SK-N-SH (cell line): Measurements from ENCODE around the gene PRKG1.

Source experiments
- POLR2AphosphoS5 ChIP-seq: IDR thresholded peaks from 2 replicates; pipeline ENCODE4 v1.6.1; 2012; ENCODE audit warnings: low read depth, low read length
- TF ChIP-seq, protein P1 (sequence below): fragments of 200-600 bp; sonication (generic); IDR thresholded peaks from 2 replicates; pipeline ENCODE4 v1.6.1; 2017; ENCODE audit warnings: antibody characterized with exemption, mild to moderate bottlenecking, moderate library complexity
- TF ChIP-seq, protein P2 (sequence below): IDR thresholded peaks from 2 replicates; pipeline ENCODE4; 2012

- TF ChIP-seq, protein P1, sequence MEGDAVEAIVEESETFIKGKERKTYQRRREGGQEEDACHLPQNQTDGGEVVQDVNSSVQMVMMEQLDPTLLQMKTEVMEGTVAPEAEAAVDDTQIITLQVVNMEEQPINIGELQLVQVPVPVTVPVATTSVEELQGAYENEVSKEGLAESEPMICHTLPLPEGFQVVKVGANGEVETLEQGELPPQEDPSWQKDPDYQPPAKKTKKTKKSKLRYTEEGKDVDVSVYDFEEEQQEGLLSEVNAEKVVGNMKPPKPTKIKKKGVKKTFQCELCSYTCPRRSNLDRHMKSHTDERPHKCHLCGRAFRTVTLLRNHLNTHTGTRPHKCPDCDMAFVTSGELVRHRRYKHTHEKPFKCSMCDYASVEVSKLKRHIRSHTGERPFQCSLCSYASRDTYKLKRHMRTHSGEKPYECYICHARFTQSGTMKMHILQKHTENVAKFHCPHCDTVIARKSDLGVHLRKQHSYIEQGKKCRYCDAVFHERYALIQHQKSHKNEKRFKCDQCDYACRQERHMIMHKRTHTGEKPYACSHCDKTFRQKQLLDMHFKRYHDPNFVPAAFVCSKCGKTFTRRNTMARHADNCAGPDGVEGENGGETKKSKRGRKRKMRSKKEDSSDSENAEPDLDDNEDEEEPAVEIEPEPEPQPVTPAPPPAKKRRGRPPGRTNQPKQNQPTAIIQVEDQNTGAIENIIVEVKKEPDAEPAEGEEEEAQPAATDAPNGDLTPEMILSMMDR, result no peak
- TF ChIP-seq, protein P2, sequence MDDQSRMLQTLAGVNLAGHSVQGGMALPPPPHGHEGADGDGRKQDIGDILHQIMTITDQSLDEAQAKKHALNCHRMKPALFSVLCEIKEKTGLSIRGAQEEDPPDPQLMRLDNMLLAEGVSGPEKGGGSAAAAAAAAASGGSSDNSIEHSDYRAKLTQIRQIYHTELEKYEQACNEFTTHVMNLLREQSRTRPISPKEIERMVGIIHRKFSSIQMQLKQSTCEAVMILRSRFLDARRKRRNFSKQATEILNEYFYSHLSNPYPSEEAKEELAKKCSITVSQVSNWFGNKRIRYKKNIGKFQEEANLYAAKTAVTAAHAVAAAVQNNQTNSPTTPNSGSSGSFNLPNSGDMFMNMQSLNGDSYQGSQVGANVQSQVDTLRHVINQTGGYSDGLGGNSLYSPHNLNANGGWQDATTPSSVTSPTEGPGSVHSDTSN, result no peak
- TF ChIP-seq POLR2AphosphoS5, result no peak
Observed at GRCh38 chr10:52276986-52277385, 1202.7 kb downstream of the PRKG1 start.
